ENCODE measurements around the gene HECW1. TPM values are rescaled to one million over a fixed set of nuclear protein-coding genes. Genes with fewer than 3 reads are reported as not detected.

HECW1 gene
- total RNA-seq, 1 donor from 2014 or later: not detected

DNA sequence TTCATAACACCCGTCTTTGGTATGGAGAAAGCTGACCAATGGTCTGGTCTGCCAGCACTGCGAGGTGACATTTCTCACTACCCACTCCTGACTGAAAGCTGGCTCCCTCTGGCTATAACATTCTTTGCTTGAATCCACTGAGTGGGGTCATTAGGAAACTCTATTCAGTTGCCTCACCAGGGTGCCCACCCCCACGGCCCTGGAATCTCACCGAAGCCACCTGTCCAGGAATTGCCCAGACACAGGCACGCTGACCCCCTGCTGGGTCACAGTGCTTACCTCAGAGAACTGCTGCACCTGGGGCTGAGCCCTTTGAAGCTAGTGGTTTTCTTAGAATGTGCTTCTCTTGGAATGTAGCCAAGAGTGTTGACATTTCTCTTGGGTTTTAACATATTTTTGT lies 28.6 kb downstream of the HECW1 start:
- no peak for DNase-seq (ENCODE audit: low read depth)
- TF ChIP-seq, protein P1, sequence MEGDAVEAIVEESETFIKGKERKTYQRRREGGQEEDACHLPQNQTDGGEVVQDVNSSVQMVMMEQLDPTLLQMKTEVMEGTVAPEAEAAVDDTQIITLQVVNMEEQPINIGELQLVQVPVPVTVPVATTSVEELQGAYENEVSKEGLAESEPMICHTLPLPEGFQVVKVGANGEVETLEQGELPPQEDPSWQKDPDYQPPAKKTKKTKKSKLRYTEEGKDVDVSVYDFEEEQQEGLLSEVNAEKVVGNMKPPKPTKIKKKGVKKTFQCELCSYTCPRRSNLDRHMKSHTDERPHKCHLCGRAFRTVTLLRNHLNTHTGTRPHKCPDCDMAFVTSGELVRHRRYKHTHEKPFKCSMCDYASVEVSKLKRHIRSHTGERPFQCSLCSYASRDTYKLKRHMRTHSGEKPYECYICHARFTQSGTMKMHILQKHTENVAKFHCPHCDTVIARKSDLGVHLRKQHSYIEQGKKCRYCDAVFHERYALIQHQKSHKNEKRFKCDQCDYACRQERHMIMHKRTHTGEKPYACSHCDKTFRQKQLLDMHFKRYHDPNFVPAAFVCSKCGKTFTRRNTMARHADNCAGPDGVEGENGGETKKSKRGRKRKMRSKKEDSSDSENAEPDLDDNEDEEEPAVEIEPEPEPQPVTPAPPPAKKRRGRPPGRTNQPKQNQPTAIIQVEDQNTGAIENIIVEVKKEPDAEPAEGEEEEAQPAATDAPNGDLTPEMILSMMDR (conservative IDR thresholded peaks at IDR 0.05; ENCODE audit: low read depth, low read length): no peak

DNA sequence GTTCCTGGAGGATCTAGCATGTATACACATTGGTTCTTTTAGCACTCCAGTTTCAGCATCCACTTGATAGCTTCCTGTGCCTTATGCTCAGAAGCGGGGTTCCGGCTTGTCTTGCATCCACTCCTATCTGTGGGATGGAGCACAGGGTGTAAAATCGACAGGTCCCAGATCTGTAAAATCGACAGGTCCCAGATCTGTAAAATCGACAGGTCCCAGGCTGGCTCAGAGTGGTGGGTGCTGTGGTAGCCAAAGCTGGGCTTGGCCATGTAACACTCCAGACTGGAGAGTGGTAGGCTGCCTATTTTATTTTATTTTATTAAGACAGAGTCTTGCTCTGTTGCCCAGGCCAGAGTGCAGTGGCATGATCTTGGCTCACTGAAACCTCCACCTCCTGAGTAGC lies 30.3 kb downstream of the HECW1 start:
- DNase-seq (ENCODE audit: low read depth): no peak
- TF ChIP-seq, protein P1 (conservative IDR thresholded peaks at IDR 0.05; ENCODE audit: low read depth, low read length): no peak
- H3K4me3 ChIP-seq (ENCODE audit: low read depth, low read length): no peak overlapping the region

More for the DNA sequence above, 28.6 kb downstream of the HECW1 start:
- no peak overlapping the region for H3K4me3 ChIP-seq (ENCODE audit: low read depth, low read length)

- no peak for DNase-seq (ENCODE audit: low read depth)
- H3K4me3 ChIP-seq (ENCODE audit: low read depth, low read length): no peak overlapping the region
- TF ChIP-seq, protein P1 (conservative IDR thresholded peaks at IDR 0.05; ENCODE audit: low read depth, low read length): no peak
Measured at GRCh38 chr7:43143918-43144589, 31.6 kb downstream of the HECW1 start.

GRCh38 chr7:43148161-43148731 lies 35.8 kb downstream of the HECW1 start:
- H3K4me3 ChIP-seq (ENCODE audit: low read depth, low read length): no peak overlapping the region
- TF ChIP-seq, protein P1 (conservative IDR thresholded peaks at IDR 0.05; ENCODE audit: low read depth, low read length): no peak
- DNase-seq (ENCODE audit: low read depth): no peak

DNA sequence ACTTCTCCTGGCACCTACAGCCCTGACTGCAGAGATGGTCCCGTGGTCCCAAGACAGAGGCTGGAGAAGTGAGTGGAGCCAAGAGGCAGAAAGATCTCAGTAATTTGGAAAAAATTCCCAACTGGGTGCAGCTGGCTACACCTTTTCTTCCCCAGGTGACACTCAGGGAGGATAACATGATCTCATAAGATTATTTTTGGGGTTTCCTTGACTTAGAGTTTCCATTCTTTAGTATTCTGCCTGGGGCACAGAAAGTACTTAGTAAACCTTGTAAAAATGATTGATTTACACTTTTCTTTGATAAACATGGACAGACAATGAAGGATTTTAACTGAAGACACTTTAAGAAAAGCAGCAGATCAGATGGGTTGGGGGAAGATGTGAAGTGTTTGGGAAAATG lies 38.6 kb downstream of the HECW1 start:
- TF ChIP-seq, protein P1 (conservative IDR thresholded peaks at IDR 0.05; ENCODE audit: low read depth, low read length): no peak
- no peak overlapping the region for H3K4me3 ChIP-seq (ENCODE audit: low read depth, low read length)
- no peak for DNase-seq (ENCODE audit: low read depth)

DNA sequence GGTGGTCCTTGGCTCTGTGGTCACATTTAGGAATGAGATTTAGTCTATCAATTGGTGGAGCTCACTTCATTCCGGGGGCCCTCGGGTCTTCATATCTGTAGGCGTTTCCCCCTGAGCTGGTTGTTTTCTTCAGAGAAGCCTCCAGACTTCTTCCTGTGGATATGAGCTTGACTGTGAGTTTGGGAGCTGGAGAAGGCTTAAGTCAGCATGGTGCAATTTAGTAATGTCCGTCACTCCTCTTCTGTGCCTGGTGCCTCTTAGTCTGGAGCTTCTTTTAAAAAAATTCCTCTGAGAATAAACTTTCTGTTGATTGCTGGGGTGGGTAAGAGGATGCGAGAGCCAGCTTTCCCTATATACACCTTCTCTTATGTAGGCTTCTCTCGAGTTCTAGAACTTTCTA lies 40.2 kb downstream of the HECW1 start:
- H3K4me3 ChIP-seq (ENCODE audit: low read depth, low read length): no peak overlapping the region
- DNase-seq (ENCODE audit: low read depth): no peak
- TF ChIP-seq, protein P1 (conservative IDR thresholded peaks at IDR 0.05; ENCODE audit: low read depth, low read length): no peak

DNA sequence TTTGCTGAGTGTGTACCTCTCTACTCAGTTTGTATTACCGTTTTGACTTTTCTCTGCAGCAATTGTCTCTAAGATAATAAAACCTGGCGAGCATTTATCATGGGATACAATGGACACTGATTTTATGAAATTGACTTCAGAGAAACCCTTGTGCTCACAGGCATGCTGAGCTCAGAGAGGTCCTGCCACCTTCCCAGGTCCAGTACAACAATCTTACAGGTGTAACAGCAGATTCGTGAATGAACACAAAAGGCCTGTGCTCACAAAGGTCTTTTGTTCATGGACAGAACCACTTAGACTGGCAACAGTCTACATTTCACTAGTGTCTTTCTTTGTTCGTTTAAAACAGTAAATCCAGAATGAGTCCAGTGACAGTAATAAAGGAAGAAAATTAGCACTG lies 43.2 kb downstream of the HECW1 start:
- H3K4me3 ChIP-seq (ENCODE audit: low read depth, low read length): no peak overlapping the region
- DNase-seq (ENCODE audit: low read depth): no peak
- TF ChIP-seq, protein P1 (conservative IDR thresholded peaks at IDR 0.05; ENCODE audit: low read depth, low read length): no peak

Measured in epithelial cell of proximal tubule (primary cell).